Keratinocyte (primary cell): ENCODE results near the gene SLC13A3. TPM values are rescaled to one million over a fixed set of nuclear protein-coding genes. Genes with fewer than 3 reads are reported as not detected.

Source experiments
- DNase-seq: peaks from one replicate; pipeline ENCODE4 v3.0.0-alpha.2; 2011; ENCODE audit warnings: low read depth, missing footprints, low spot score
- FAIRE-seq: peaks from 2 replicates; lab custom pipeline; 2011; peaks lifted over from hg19 to GRCh38; lab: Jason Lieb, UNC
- H2AFZ ChIP-seq: 2 replicates; pipeline ENCODE4 v1.6.0; 2012; ENCODE audit warnings: low read length, control low read depth, inconsistent platforms; ENCODE audit not compliant: control insufficient read depth
- H3K27ac ChIP-seq: 2 replicates; pipeline ENCODE4 v1.5.1; 2011; ENCODE audit warnings: low read length; ENCODE audit not compliant: control insufficient read depth, insufficient read depth
- H3K27me3 ChIP-seq: 3 replicates; pipeline ENCODE4 v1.6.0; 2011; ENCODE audit warnings: low read length; ENCODE audit not compliant: control insufficient read depth, insufficient read depth; ENCODE audit errors: extremely low read depth
- H3K36me3 ChIP-seq, 2 experiments: 2 replicates in 1 of 2; 3 replicates in 1 of 2; pipeline ENCODE4 v1.5.1; 2011; ENCODE audit warnings: low read length in 2 of 2, mild to moderate bottlenecking in 1 of 2; ENCODE audit not compliant: control insufficient read depth in 2 of 2, insufficient read depth in 2 of 2; ENCODE audit errors: extremely low read depth in 1 of 2
- H3K4me1 ChIP-seq: 3 replicates; pipeline ENCODE4 v1.5.1; 2011; ENCODE audit warnings: low read length; ENCODE audit not compliant: control insufficient read depth, insufficient read depth; ENCODE audit errors: extremely low read depth
- H3K4me2 ChIP-seq: 3 replicates; pipeline ENCODE4 v1.6.0; 2011; ENCODE audit warnings: low read depth, low read length; ENCODE audit not compliant: control insufficient read depth, insufficient read depth; ENCODE audit errors: extremely low read depth
- H3K4me3 ChIP-seq, 3 experiments: fragments of 200-600 bp in 1 of 3; sonication (generic) in 1 of 3; 2 replicates in 2 of 3; 3 replicates in 1 of 3; pipeline ENCODE4 v1.5.1; 2011 to 2016; ENCODE audit warnings: low read length in 3 of 3, mild to moderate bottlenecking in 3 of 3, control low read depth in 2 of 3, inconsistent platforms in 1 of 3, low read depth in 1 of 3, mixed read lengths in 1 of 3, mixed run types in 1 of 3, moderate library complexity in 1 of 3; ENCODE audit not compliant: control insufficient read depth in 2 of 3, insufficient read depth in 2 of 3; ENCODE audit errors: extremely low read depth in 1 of 3
- H3K79me2 ChIP-seq: 2 replicates; pipeline ENCODE4 v1.6.0; 2012; ENCODE audit warnings: low read length; ENCODE audit not compliant: control insufficient read depth, insufficient read depth
- H3K9ac ChIP-seq: 3 replicates; pipeline ENCODE4 v1.6.0; 2011; ENCODE audit warnings: low read length; ENCODE audit not compliant: control insufficient read depth, insufficient read depth; ENCODE audit errors: extremely low read depth
- H3K9me1 ChIP-seq: 3 replicates; pipeline ENCODE4 v1.6.0; 2011; ENCODE audit warnings: low read length; ENCODE audit not compliant: control insufficient read depth, insufficient read depth; ENCODE audit errors: extremely low read depth
- H3K9me3 ChIP-seq: 2 replicates; pipeline ENCODE4 v1.5.1; 2012; ENCODE audit warnings: low read depth, low read length; ENCODE audit not compliant: control insufficient read depth
- H4K20me1 ChIP-seq: 3 replicates; pipeline ENCODE4 v1.6.0; 2011; ENCODE audit warnings: low read length; ENCODE audit not compliant: control insufficient read depth, insufficient read depth; ENCODE audit errors: extremely low read depth
- CTCF ChIP-seq, 3 experiments: IDR thresholded peaks in 1 of 3; conservative IDR thresholded peaks in 1 of 3; optimal IDR thresholded peaks in 1 of 3; 2 replicates in 2 of 3; 3 replicates in 1 of 3; pipeline versions ENCODE3 to v1.5.1; 2011; ENCODE audit warnings: low read length in 3 of 3, mild to moderate bottlenecking in 3 of 3, moderate library complexity in 2 of 3, control low read depth in 1 of 3, inconsistent platforms in 1 of 3; ENCODE audit not compliant: insufficient read depth in 2 of 3; ENCODE audit errors: extremely low read depth in 1 of 3
- EZH2 ChIP-seq: IDR thresholded peaks from one replicate; pipeline ENCODE4 v1.6.1; 2012; ENCODE audit warnings: inconsistent platforms, mild to moderate bottlenecking, low read length, moderate library complexity
- dilution Hi-C: fragments of 300-500 bp; cut with MboI; formaldehyde crosslinking; loops from one replicate; pipeline ENCODE4 v1.7.0; 2020; ENCODE audit warnings: low sequenced_read_pairs; ENCODE audit not compliant: extremely low pct_ligation_motif_present
- polyA plus RNA-seq, 5 experiments: library from polyadenylated mRNA; depleted of rRNA in 3 of 5; stranded (reverse) in 3 of 5; stranded (forward) in 1 of 5; unstranded in 1 of 5; fragments of >200 nt; gene quantifications; 1 replicate in 1 of 5; 2 replicates in 3 of 5; 3 replicates in 1 of 5; pipeline versions ENCODE4 v1.2.1 to v1.2.3, GENCODE V29; 2011 to 2012; ENCODE audit warnings: missing spikeins in 2 of 5, low read depth in 1 of 5, low replicate concordance in 1 of 5

The SLC13A3 gene
- polyA plus RNA-seq, 1 donor (not counting 4 experiments of a cell fraction or from before 2014, with no cell fraction given): 4.5 TPM

GRCh38 chr20:46582648-46583047, 68.6 kb downstream of the SLC13A3 start:
- H3K4me1 ChIP-seq: no peaks in the 10 kb centered on the region
- no peak overlapping the region for H3K27ac ChIP-seq
- dilution Hi-C loops: no loop called here
- H3K79me2 ChIP-seq: no peaks in the 10 kb centered on the region
- TF ChIP-seq EZH2: no peak
- no peak for TF ChIP-seq CTCF (optimal IDR thresholded peaks at IDR 0.05 in 1 of 3, IDR thresholded peaks at IDR 0.05 in 1 of 3, conservative IDR thresholded peaks at IDR 0.05 in 1 of 3; ENCODE audit: extremely low read depth in 1 of 3, insufficient read depth in 2 of 3, low read length in 3 of 3)
- H3K36me3 ChIP-seq: no peaks in the 10 kb centered on the region
- DNase-seq (no peak), FAIRE-seq (no peak)
- no peak overlapping the region for H3K4me3 ChIP-seq
- H3K9me3 ChIP-seq: no peaks in the 10 kb centered on the region
- H3K4me2 ChIP-seq: no peak overlapping the region
- H3K27me3 ChIP-seq: no peaks in the 10 kb centered on the region
- no peak overlapping the region for H2AFZ ChIP-seq
- H4K20me1 ChIP-seq: no peaks in the 10 kb centered on the region
- no peak overlapping the region for H3K9ac ChIP-seq
- no peaks in the 10 kb centered on the region for H3K9me1 ChIP-seq

GRCh38 chr20:46581391-46581790, 69.9 kb downstream of the SLC13A3 start:
- Histone ChIP-seq H3K4me1 (no peaks in the 10 kb centered on the region), H3K9me3 (no peaks in the 10 kb centered on the region), H3K27me3 (no peaks in the 10 kb centered on the region), H4K20me1 (no peaks in the 10 kb centered on the region), H3K9ac (no peak overlapping the region), H3K4me3 (no peak overlapping the region), H3K79me2 (no peaks in the 10 kb centered on the region), H3K27ac (no peak overlapping the region), H3K9me1 (no peaks in the 10 kb centered on the region), H3K4me2 (no peak overlapping the region), H3K36me3 (no peaks in the 10 kb centered on the region), H2AFZ (no peak overlapping the region)
- FAIRE-seq (no peak), DNase-seq (no peak)
- dilution Hi-C loops: no loop called here
- TF ChIP-seq EZH2: no peak
- TF ChIP-seq CTCF (optimal IDR thresholded peaks at IDR 0.05 in 1 of 3, IDR thresholded peaks at IDR 0.05 in 1 of 3, conservative IDR thresholded peaks at IDR 0.05 in 1 of 3; ENCODE audit: extremely low read depth in 1 of 3, insufficient read depth in 2 of 3, low read length in 3 of 3): no peak
